HCT116 (cell line): ENCODE data around the gene CDH10. TPM values are rescaled to one million over a fixed set of nuclear protein-coding genes. Genes with fewer than 3 reads are reported as not detected.

Experiments used
- ATAC-seq: fragments of 200-7000 bp; cut with Tn5 transposase; 2 replicates; pipeline ENCODE4 v1.9.1; 2020; ENCODE audit warnings: mild to moderate bottlenecking, moderate library complexity
- BruUV-seq: library from RNA; stranded (reverse); fragments of 400-500 nt; replicated peaks from 2 replicates; lab custom pipeline; 2021; lab: Mats Ljungman, UMichigan
- CTCF ChIA-PET: fragments of 300-600 bp; sonication (Branson Sonifier 250); formaldehyde crosslinking; loops from one replicate; lab custom pipeline; 2021; ENCODE audit warnings: antibody characterized with exemption; lab: Charles Lee
- POLR2A ChIA-PET: fragments of 300-600, 350-600 bp; sonication (Branson Sonifier 250); formaldehyde crosslinking; loops from one replicate; lab custom pipeline; 2021; ENCODE audit warnings: antibody characterized with exemption; lab: Charles Lee
- RAD21 ChIA-PET, 2 experiments: fragments of 300-600 bp; sonication (Branson Sonifier 250); formaldehyde crosslinking; loops; one replicate each; lab custom pipeline; 2023; ENCODE audit warnings: low total read pairs in 2 of 2; ENCODE audit not compliant: uncharacterized antibody in 2 of 2, unreplicated experiment in 2 of 2, low non-redundant PET in 1 of 2; lab: Charles Lee
- DNase-seq: peaks from one replicate; pipeline ENCODE4 v3.0.0-alpha.2; 2010; ENCODE audit warnings: low read depth, low spot score
- H2AFZ ChIP-seq: fragments of 200-600 bp; shearing (Covaris generic), sonication (generic); 2 replicates; pipeline ENCODE4 v1.6.1; 2017; ENCODE audit warnings: low read depth, mixed run types, mixed read lengths, antibody characterized with exemption, low read length; ENCODE audit not compliant: poor library complexity, severe bottlenecking
- H3K27ac ChIP-seq: 2 replicates; pipeline ENCODE4 v1.5.1; 2012; ENCODE audit warnings: low read depth, low read length
- H3K27me3 ChIP-seq: fragments of 200-600 bp; sonication (generic); 2 replicates; pipeline ENCODE4 v1.6.1; 2016; ENCODE audit warnings: mixed run types, low read length, mixed read lengths; ENCODE audit not compliant: insufficient read depth
- H3K36me3 ChIP-seq, 2 experiments: fragments of 200-500 bp in 1 of 2; fragments of 200-600 bp in 1 of 2; sonication (Bioruptor generic) in 1 of 2; sonication (generic) in 1 of 2; 2 replicates each; pipeline versions ENCODE4 v1.5.1 to v1.6.1; 2014 to 2016; ENCODE audit warnings: low read length in 2 of 2, inconsistent platforms in 1 of 2, mixed read lengths in 1 of 2, mixed run types in 1 of 2; ENCODE audit not compliant: insufficient read depth in 2 of 2, control insufficient read depth in 1 of 2
- H3K4me1 ChIP-seq, 2 experiments: fragments of 200-600 bp in 1 of 2; sonication (generic) in 1 of 2; 2 replicates each; pipeline versions ENCODE4 v1.5.1 to v1.6.1; 2012 to 2017; ENCODE audit warnings: low read length in 2 of 2, inconsistent platforms in 1 of 2, mild to moderate bottlenecking in 1 of 2, mixed read lengths in 1 of 2, mixed run types in 1 of 2, moderate library complexity in 1 of 2; ENCODE audit not compliant: insufficient read depth in 2 of 2, control insufficient read depth in 1 of 2
- H3K4me2 ChIP-seq: fragments of 200-600 bp; sonication (generic); 2 replicates; pipeline ENCODE4 v1.6.1; 2017; ENCODE audit warnings: mixed run types, low read length, mixed read lengths
- H3K4me3 ChIP-seq, 2 experiments: fragments of 200-600 bp in 1 of 2; sonication (generic) in 1 of 2; replicated peaks in 1 of 2; 2 replicates each; pipeline ENCODE4 v1.5.1; 2011 to 2016; ENCODE audit warnings: low read length in 2 of 2, control low read depth in 1 of 2, low read depth in 1 of 2, mild to moderate bottlenecking in 1 of 2, mixed read lengths in 1 of 2, mixed run types in 1 of 2
- H3K79me2 ChIP-seq: fragments of 200-600 bp; sonication (generic); 2 replicates; pipeline ENCODE4 v1.6.1; 2017; ENCODE audit warnings: mild to moderate bottlenecking, mixed run types, low read length, moderate library complexity, mixed read lengths; ENCODE audit not compliant: insufficient read depth
- H3K9ac ChIP-seq: fragments of 200-600 bp; sonication (generic); 2 replicates; pipeline ENCODE4 v1.6.1; 2016; ENCODE audit warnings: low read length, mixed read lengths
- H3K9me2 ChIP-seq: fragments of 200-600 bp; sonication (generic), shearing (Covaris generic); 2 replicates; pipeline ENCODE4 v1.6.1; 2017; ENCODE audit warnings: mixed run types, mild to moderate bottlenecking, moderate library complexity; ENCODE audit not compliant: insufficient read depth
- H3K9me3 ChIP-seq, 2 experiments: fragments of 200-500 bp in 1 of 2; fragments of 200-600 bp in 1 of 2; sonication (Bioruptor generic) in 1 of 2; sonication (generic) in 1 of 2; 2 replicates each; pipeline ENCODE4 v1.6.1; 2014 to 2017; ENCODE audit warnings: low read length in 2 of 2, mixed read lengths in 2 of 2, inconsistent platforms in 1 of 2, low read depth in 1 of 2, mild to moderate bottlenecking in 1 of 2, mixed run types in 1 of 2, moderate library complexity in 1 of 2; ENCODE audit not compliant: control insufficient read depth in 1 of 2, insufficient read depth in 1 of 2
- H4K20me1 ChIP-seq: fragments of 200-600 bp; sonication (generic), shearing (Covaris generic); 2 replicates; pipeline ENCODE4 v1.6.1; 2017; ENCODE audit warnings: mixed run types, mild to moderate bottlenecking, moderate library complexity; ENCODE audit not compliant: insufficient read depth
- CTCF ChIP-seq, 3 experiments: fragments of 200-600 bp in 1 of 3; sonication (generic) in 1 of 3; IDR thresholded peaks in 2 of 3; conservative IDR thresholded peaks in 1 of 3; 2 replicates each; pipeline ENCODE4 v1.5.1; 2012 to 2017; ENCODE audit warnings: low read depth in 2 of 3, low read length in 2 of 3, antibody characterized with exemption in 1 of 3, borderline replicate concordance in 1 of 3, control low read depth in 1 of 3, mild to moderate bottlenecking in 1 of 3, mixed read lengths in 1 of 3, mixed run types in 1 of 3, moderate library complexity in 1 of 3; ENCODE audit not compliant: insufficient read depth in 1 of 3
- EGR1 ChIP-seq: IDR thresholded peaks from 2 replicates; pipeline ENCODE4 v1.6.1; 2012; ENCODE audit warnings: low read depth
- EZH2phosphoT487 ChIP-seq: fragments of 200-600 bp; IDR thresholded peaks from 2 replicates; pipeline ENCODE4 v1.6.1; 2018; ENCODE audit warnings: antibody characterized with exemption, borderline replicate concordance
- FOSL1 ChIP-seq: IDR thresholded peaks from 2 replicates; pipeline ENCODE4 v1.6.1; 2012; ENCODE audit warnings: low read depth
- JUND ChIP-seq: IDR thresholded peaks from 2 replicates; pipeline ENCODE4 v1.6.1; 2012
- POLR2A ChIP-seq: IDR thresholded peaks from 2 replicates; pipeline ENCODE4 v1.7.0; 2011; ENCODE audit warnings: borderline replicate concordance; ENCODE audit not compliant: insufficient read depth, insufficient read length; ENCODE audit errors: extremely low read depth
- RAD21 ChIP-seq: IDR thresholded peaks from 2 replicates; pipeline ENCODE4 v1.6.1; 2012; ENCODE audit warnings: low read depth, mild to moderate bottlenecking
- TCF7L2 ChIP-seq: IDR thresholded peaks from 2 replicates; pipeline ENCODE4 v1.7.0; 2011; ENCODE audit warnings: borderline replicate concordance, inconsistent platforms; ENCODE audit not compliant: insufficient read depth, insufficient read length; ENCODE audit errors: extremely low read depth
- intact Hi-C: fragments of 100-400 bp; cut with micrococcal nuclease; formaldehyde crosslinking; loops from 2 replicates; pipeline ENCODE4 v1.10.0; 2022
- total RNA-seq: library from RNA; stranded (reverse); gene quantifications from one replicate; pipeline ENCODE4 v1.2.1, GENCODE V29; 2021; ENCODE audit not compliant: unreplicated experiment

CDH10 gene
- total RNA-seq, 1 experiment from 2014 or later: not detected

GRCh38 chr5:24646915-24647314, 2.1 kb upstream of the CDH10 start:
- no peak for DNase-seq
- Histone ChIP-seq H3K9me3 (peaks cover 0 to 4% of the 10 kb centered on the region in 2 experiments; a peak in 3 of 4 replicates), H2AFZ (no peak overlapping the region), H3K27ac (no peak overlapping the region), H3K9me2 (no peaks in the 10 kb centered on the region), H4K20me1 (no peaks in the 10 kb centered on the region), H3K4me2 (no peak overlapping the region), H3K4me1 (no peaks in the 10 kb centered on the region), H3K9ac (no peak overlapping the region), H3K27me3 (no peaks in the 10 kb centered on the region), H3K79me2 (no peaks in the 10 kb centered on the region), H3K4me3 (no peak overlapping the region), H3K36me3 (no peaks in the 10 kb centered on the region)
- RAD21 ChIA-PET: no interaction called here
- no peak for TF ChIP-seq RAD21
- no TSS peak for BruUV-seq
- POLR2A ChIA-PET: no interaction called here
- CTCF ChIA-PET: no interaction called here
- ATAC-seq: no peak
- intact Hi-C loops: no loop called here

GRCh38 chr5:24645483-24645882, 705 bp upstream of the CDH10 start:
- no peak overlapping the region for H3K27ac ChIP-seq
- H3K9ac ChIP-seq: no peak overlapping the region
- no peaks in the 10 kb centered on the region for H3K79me2 ChIP-seq
- no peaks in the 10 kb centered on the region for H4K20me1 ChIP-seq
- intact Hi-C loops: no loop called here
- H3K27me3 ChIP-seq: no peaks in the 10 kb centered on the region
- H3K9me2 ChIP-seq: no peaks in the 10 kb centered on the region
- H3K9me3 ChIP-seq: peaks cover 0 to 4% of the 10 kb centered on the region in 2 experiments; a peak in 3 of 4 replicates
- no peak for DNase-seq
- H3K4me1 ChIP-seq: no peaks in the 10 kb centered on the region
- no peak overlapping the region for H3K4me2 ChIP-seq
- no peak for ATAC-seq
- H3K36me3 ChIP-seq: no peaks in the 10 kb centered on the region
- no peak overlapping the region for H2AFZ ChIP-seq
- RAD21 ChIA-PET: no interaction called here
- TF ChIP-seq EZH2phosphoT487: no peak
- no peak for TF ChIP-seq FOSL1
- no peak for TF ChIP-seq CTCF (IDR thresholded peaks at IDR 0.05 in 2 of 3, conservative IDR thresholded peaks at IDR 0.05 in 1 of 3; ENCODE audit: borderline replicate concordance in 1 of 3, insufficient read depth in 1 of 3, low read depth in 2 of 3, low read length in 2 of 3)
- TF ChIP-seq EGR1: no peak
- no peak for TF ChIP-seq TCF7L2
- no peak for TF ChIP-seq POLR2A
- TF ChIP-seq JUND: no peak
- POLR2A ChIA-PET: no interaction called here
- H3K4me3 ChIP-seq: no peak overlapping the region
- CTCF ChIA-PET: no interaction called here
- BruUV-seq: no TSS peak
